HCT116 (cell line): ENCODE measurements around the gene RSPO4. TPM values are rescaled to one million over a fixed set of nuclear protein-coding genes. Genes with fewer than 3 reads are reported as not detected.

Experiments used
- ATAC-seq: fragments of 200-7000 bp; cut with Tn5 transposase; 2 replicates; pipeline ENCODE4 v1.9.1; 2020; ENCODE audit warnings: mild to moderate bottlenecking, moderate library complexity
- BruUV-seq: library from RNA; stranded (reverse); fragments of 400-500 nt; replicated peaks from 2 replicates; lab custom pipeline; 2021; lab: Mats Ljungman, UMichigan
- CTCF ChIA-PET: fragments of 300-600 bp; sonication (Branson Sonifier 250); formaldehyde crosslinking; loops from one replicate; lab custom pipeline; 2021; ENCODE audit warnings: antibody characterized with exemption; lab: Charles Lee
- POLR2A ChIA-PET: fragments of 300-600, 350-600 bp; sonication (Branson Sonifier 250); formaldehyde crosslinking; loops from one replicate; lab custom pipeline; 2021; ENCODE audit warnings: antibody characterized with exemption; lab: Charles Lee
- RAD21 ChIA-PET, 2 experiments: fragments of 300-600 bp; sonication (Branson Sonifier 250); formaldehyde crosslinking; loops; one replicate each; lab custom pipeline; 2023; ENCODE audit warnings: low total read pairs in 2 of 2; ENCODE audit not compliant: uncharacterized antibody in 2 of 2, unreplicated experiment in 2 of 2, low non-redundant PET in 1 of 2; lab: Charles Lee
- DNase-seq: peaks from one replicate; pipeline ENCODE4 v3.0.0-alpha.2; 2010; ENCODE audit warnings: low read depth, low spot score
- H2AFZ ChIP-seq: fragments of 200-600 bp; shearing (Covaris generic), sonication (generic); 2 replicates; pipeline ENCODE4 v1.6.1; 2017; ENCODE audit warnings: low read depth, mixed run types, mixed read lengths, antibody characterized with exemption, low read length; ENCODE audit not compliant: poor library complexity, severe bottlenecking
- H3K27ac ChIP-seq: 2 replicates; pipeline ENCODE4 v1.5.1; 2012; ENCODE audit warnings: low read depth, low read length
- H3K27me3 ChIP-seq: fragments of 200-600 bp; sonication (generic); 2 replicates; pipeline ENCODE4 v1.6.1; 2016; ENCODE audit warnings: mixed run types, low read length, mixed read lengths; ENCODE audit not compliant: insufficient read depth
- H3K36me3 ChIP-seq, 2 experiments: fragments of 200-500 bp in 1 of 2; fragments of 200-600 bp in 1 of 2; sonication (Bioruptor generic) in 1 of 2; sonication (generic) in 1 of 2; 2 replicates each; pipeline versions ENCODE4 v1.5.1 to v1.6.1; 2014 to 2016; ENCODE audit warnings: low read length in 2 of 2, inconsistent platforms in 1 of 2, mixed read lengths in 1 of 2, mixed run types in 1 of 2; ENCODE audit not compliant: insufficient read depth in 2 of 2, control insufficient read depth in 1 of 2
- H3K4me1 ChIP-seq, 2 experiments: fragments of 200-600 bp in 1 of 2; sonication (generic) in 1 of 2; 2 replicates each; pipeline versions ENCODE4 v1.5.1 to v1.6.1; 2012 to 2017; ENCODE audit warnings: low read length in 2 of 2, inconsistent platforms in 1 of 2, mild to moderate bottlenecking in 1 of 2, mixed read lengths in 1 of 2, mixed run types in 1 of 2, moderate library complexity in 1 of 2; ENCODE audit not compliant: insufficient read depth in 2 of 2, control insufficient read depth in 1 of 2
- H3K4me2 ChIP-seq: fragments of 200-600 bp; sonication (generic); 2 replicates; pipeline ENCODE4 v1.6.1; 2017; ENCODE audit warnings: mixed run types, low read length, mixed read lengths
- H3K4me3 ChIP-seq, 2 experiments: fragments of 200-600 bp in 1 of 2; sonication (generic) in 1 of 2; replicated peaks in 1 of 2; 2 replicates each; pipeline ENCODE4 v1.5.1; 2011 to 2016; ENCODE audit warnings: low read length in 2 of 2, control low read depth in 1 of 2, low read depth in 1 of 2, mild to moderate bottlenecking in 1 of 2, mixed read lengths in 1 of 2, mixed run types in 1 of 2
- H3K79me2 ChIP-seq: fragments of 200-600 bp; sonication (generic); 2 replicates; pipeline ENCODE4 v1.6.1; 2017; ENCODE audit warnings: mild to moderate bottlenecking, mixed run types, low read length, moderate library complexity, mixed read lengths; ENCODE audit not compliant: insufficient read depth
- H3K9ac ChIP-seq: fragments of 200-600 bp; sonication (generic); 2 replicates; pipeline ENCODE4 v1.6.1; 2016; ENCODE audit warnings: low read length, mixed read lengths
- H3K9me2 ChIP-seq: fragments of 200-600 bp; sonication (generic), shearing (Covaris generic); 2 replicates; pipeline ENCODE4 v1.6.1; 2017; ENCODE audit warnings: mixed run types, mild to moderate bottlenecking, moderate library complexity; ENCODE audit not compliant: insufficient read depth
- H3K9me3 ChIP-seq, 2 experiments: fragments of 200-500 bp in 1 of 2; fragments of 200-600 bp in 1 of 2; sonication (Bioruptor generic) in 1 of 2; sonication (generic) in 1 of 2; 2 replicates each; pipeline ENCODE4 v1.6.1; 2014 to 2017; ENCODE audit warnings: low read length in 2 of 2, mixed read lengths in 2 of 2, inconsistent platforms in 1 of 2, low read depth in 1 of 2, mild to moderate bottlenecking in 1 of 2, mixed run types in 1 of 2, moderate library complexity in 1 of 2; ENCODE audit not compliant: control insufficient read depth in 1 of 2, insufficient read depth in 1 of 2
- H4K20me1 ChIP-seq: fragments of 200-600 bp; sonication (generic), shearing (Covaris generic); 2 replicates; pipeline ENCODE4 v1.6.1; 2017; ENCODE audit warnings: mixed run types, mild to moderate bottlenecking, moderate library complexity; ENCODE audit not compliant: insufficient read depth
- CBX3 ChIP-seq: IDR thresholded peaks from 2 replicates; pipeline ENCODE4 v1.6.1; 2012; ENCODE audit warnings: low read depth
- CEBPB ChIP-seq: IDR thresholded peaks from 2 replicates; pipeline ENCODE4 v1.6.1; 2012; ENCODE audit warnings: low read depth
- CTCF ChIP-seq, 3 experiments: fragments of 200-600 bp in 1 of 3; sonication (generic) in 1 of 3; IDR thresholded peaks in 2 of 3; conservative IDR thresholded peaks in 1 of 3; 2 replicates each; pipeline ENCODE4 v1.5.1; 2012 to 2017; ENCODE audit warnings: low read depth in 2 of 3, low read length in 2 of 3, antibody characterized with exemption in 1 of 3, borderline replicate concordance in 1 of 3, control low read depth in 1 of 3, mild to moderate bottlenecking in 1 of 3, mixed read lengths in 1 of 3, mixed run types in 1 of 3, moderate library complexity in 1 of 3; ENCODE audit not compliant: insufficient read depth in 1 of 3
- EGR1 ChIP-seq: IDR thresholded peaks from 2 replicates; pipeline ENCODE4 v1.6.1; 2012; ENCODE audit warnings: low read depth
- ELF1 ChIP-seq: IDR thresholded peaks from 2 replicates; pipeline ENCODE4 v1.6.1; 2012; ENCODE audit warnings: low read depth, borderline replicate concordance
- JUND ChIP-seq: IDR thresholded peaks from 2 replicates; pipeline ENCODE4 v1.6.1; 2012
- POLR2A ChIP-seq: IDR thresholded peaks from 2 replicates; pipeline ENCODE4 v1.7.0; 2011; ENCODE audit warnings: borderline replicate concordance; ENCODE audit not compliant: insufficient read depth, insufficient read length; ENCODE audit errors: extremely low read depth
- POLR2AphosphoS5 ChIP-seq: IDR thresholded peaks from 2 replicates; pipeline ENCODE4 v1.6.1; 2011; ENCODE audit warnings: mild to moderate bottlenecking, low read depth, low read length, moderate library complexity
- RAD21 ChIP-seq: IDR thresholded peaks from 2 replicates; pipeline ENCODE4 v1.6.1; 2012; ENCODE audit warnings: low read depth, mild to moderate bottlenecking
- SIN3A ChIP-seq: IDR thresholded peaks from 2 replicates; pipeline ENCODE4 v1.6.1; 2012; ENCODE audit warnings: low read depth
- TCF7L2 ChIP-seq: IDR thresholded peaks from 2 replicates; pipeline ENCODE4 v1.7.0; 2011; ENCODE audit warnings: borderline replicate concordance, inconsistent platforms; ENCODE audit not compliant: insufficient read depth, insufficient read length; ENCODE audit errors: extremely low read depth
- YY1 ChIP-seq: IDR thresholded peaks from 2 replicates; pipeline ENCODE4 v1.6.1; 2011; ENCODE audit warnings: low read length, low read depth, moderate library complexity, mild to moderate bottlenecking; ENCODE audit not compliant: insufficient replicate concordance; ENCODE audit errors: extremely low read depth
- intact Hi-C: fragments of 100-400 bp; cut with micrococcal nuclease; formaldehyde crosslinking; loops from 2 replicates; pipeline ENCODE4 v1.10.0; 2022
- total RNA-seq: library from RNA; stranded (reverse); gene quantifications from one replicate; pipeline ENCODE4 v1.2.1, GENCODE V29; 2021; ENCODE audit not compliant: unreplicated experiment

Gene RSPO4
- total RNA-seq, 1 experiment from 2014 or later = 0.84 TPM

- Histone ChIP-seq H3K9me2 (no peaks in the 10 kb centered on the region), H3K4me2 (no peak overlapping the region), H3K4me1 (no peaks in the 10 kb centered on the region), H3K27me3 (no peaks in the 10 kb centered on the region; the same call in 1 of the 2 replicates), H3K9ac (no peak overlapping the region), H3K9me3 (no peaks in the 10 kb centered on the region), H3K27ac (no peak overlapping the region), H3K79me2 (no peaks in the 10 kb centered on the region), H3K36me3 (no peaks in the 10 kb centered on the region), H4K20me1 (no peaks in the 10 kb centered on the region), H2AFZ (no peak overlapping the region), H3K4me3 (no peak overlapping the region)
- POLR2A ChIA-PET = no interaction called here
- RAD21 ChIA-PET = no interaction called here
- DNase-seq (no peak), ATAC-seq (no peak)
- CTCF ChIA-PET = no interaction called here
- BruUV-seq = no TSS peak
- TF ChIP-seq ELF1 (no peak), TCF7L2 (no peak), CBX3 (no peak), JUND (no peak), SIN3A (no peak), EGR1 (no peak), POLR2A (no peak), POLR2AphosphoS5 (no peak), YY1 (no peak), RAD21 (no peak)
- intact Hi-C loops = no loop called here
Measured at GRCh38 chr20:942611-943010, 59.5 kb downstream of the RSPO4 start.

GRCh38 chr20:940926-941325 lies 61.2 kb downstream of the RSPO4 start:
- H3K79me2 ChIP-seq = no peaks in the 10 kb centered on the region
- BruUV-seq = no TSS peak
- H3K4me2 ChIP-seq = no peak overlapping the region
- no peaks in the 10 kb centered on the region for H4K20me1 ChIP-seq
- no peaks in the 10 kb centered on the region; the same call in 1 of the 2 replicates for H3K27me3 ChIP-seq
- no peak for TF ChIP-seq RAD21
- TF ChIP-seq TCF7L2 = no peak
- no peak for TF ChIP-seq CEBPB
- no peak for TF ChIP-seq CTCF (IDR thresholded peaks at IDR 0.05 in 2 of 3, conservative IDR thresholded peaks at IDR 0.05 in 1 of 3; ENCODE audit: borderline replicate concordance in 1 of 3, insufficient read depth in 1 of 3, low read depth in 2 of 3, low read length in 2 of 3)
- TF ChIP-seq, all 23 proteins: peak for 0
- H3K4me1 ChIP-seq = no peaks in the 10 kb centered on the region
- ATAC-seq = no peak
- H2AFZ ChIP-seq = no peak overlapping the region
- DNase-seq = no peak
- ChIA-PET CTCF (no interaction called here), RAD21 (interaction anchor here in 1 of 2 experiments (0.5 kb wide), 1 partner anchor 644 kb away, joined by 3 read pairs; no protein-coding TSS in a partner anchor), POLR2A (no interaction called here)
- no peaks in the 10 kb centered on the region for H3K36me3 ChIP-seq
- no peak overlapping the region for H3K4me3 ChIP-seq
- H3K9me2 ChIP-seq = no peaks in the 10 kb centered on the region
- H3K9me3 ChIP-seq = no peaks in the 10 kb centered on the region
- no peak overlapping the region for H3K9ac ChIP-seq
- intact Hi-C loops = no loop called here
- H3K27ac ChIP-seq = no peak overlapping the region
